Activated CD8-positive, alpha-beta T cell treated with anti-CD3 and anti-CD28 coated beads, Interleukin-2, amount 10 ng/mL, durations not matched to agents 7 days and 5 days (primary cell): ENCODE measurements around the gene TTC28. TPM values are rescaled to one million over a fixed set of nuclear protein-coding genes. Genes with fewer than 3 reads are reported as not detected.
"Not testable (repeated sequence)": the region's sequence is repeated elsewhere in the genome, so short reads cannot be mapped to it uniquely, and the experiment has no call there.

Experiments
- ATAC-seq: fragments of 150-1000 bp; cut with Tn5 transposase; one replicate; pipeline ENCODE4 v1.10.0; 2021; ENCODE audit warnings: moderate library complexity
- CTCF ChIA-PET: fragments of 350-600 bp; sonication (Branson Sonifier 250); formaldehyde crosslinking; loops from one replicate; lab custom pipeline; 2021; ENCODE audit warnings: antibody characterized with exemption; lab: Charles Lee
- POLR2A ChIA-PET: fragments of 350-600 bp; sonication (Branson Sonifier 250); formaldehyde crosslinking; loops from one replicate; lab custom pipeline; 2021; ENCODE audit warnings: antibody characterized with exemption; lab: Charles Lee
- DNase-seq: peaks from one replicate; pipeline ENCODE4 v3.0.0-alpha.2; 2020
- H3K27ac Mint-ChIP-seq: one replicate; pipeline ENCODE4 v1.8.0; 2021; ENCODE audit warnings: mild to moderate bottlenecking, mixed read lengths
- H3K27me3 Mint-ChIP-seq: one replicate; pipeline ENCODE4 v1.8.0; 2021; ENCODE audit warnings: low read depth, mixed read lengths
- H3K36me3 Mint-ChIP-seq: one replicate; pipeline ENCODE4 v1.8.0; 2021; ENCODE audit warnings: low read depth, mixed read lengths
- H3K4me1 Mint-ChIP-seq: one replicate; pipeline ENCODE4 v1.8.0; 2021; ENCODE audit warnings: low read depth, mixed read lengths
- H3K4me3 Mint-ChIP-seq: one replicate; pipeline ENCODE4 v1.8.0; 2021; ENCODE audit warnings: mild to moderate bottlenecking, mixed read lengths
- H3K9me3 Mint-ChIP-seq: one replicate; pipeline ENCODE4 v1.8.0; 2022; ENCODE audit warnings: mixed read lengths; ENCODE audit not compliant: insufficient read depth
- total RNA-seq, 2 experiments: library from RNA; stranded (reverse); gene quantifications; one replicate each; pipeline ENCODE4 v1.2.3, GENCODE V29; 2021

The TTC28 gene
- total RNA-seq, 2 experiments from 2014 or later = 0.18 to 0.23 TPM

GRCh38 chr22:28097627-28098026 lies 582.0 kb downstream of the TTC28 start:
- ATAC-seq = no peak
- H3K36me3 Mint-ChIP-seq = no peaks in the 10 kb centered on the region
- no peaks in the 10 kb centered on the region for H3K9me3 Mint-ChIP-seq

GRCh38 chr22:28096161-28096560 lies 583.5 kb downstream of the TTC28 start:
- H3K9me3 Mint-ChIP-seq = no peaks in the 10 kb centered on the region
- ATAC-seq = no peak
- no peaks in the 10 kb centered on the region for H3K4me1 Mint-ChIP-seq
- POLR2A ChIA-PET = no interaction called here
- H3K4me3 Mint-ChIP-seq = no peak overlapping the region
- no peaks in the 10 kb centered on the region for H3K27me3 Mint-ChIP-seq
- H3K27ac Mint-ChIP-seq = no peak overlapping the region
- no peaks in the 10 kb centered on the region for H3K36me3 Mint-ChIP-seq
- no peak for DNase-seq
- CTCF ChIA-PET = no interaction called here

More at GRCh38 chr22:28097627-28098026, 582.0 kb downstream of the TTC28 start:
- H3K4me3 Mint-ChIP-seq = no peak overlapping the region
- no peaks in the 10 kb centered on the region for H3K27me3 Mint-ChIP-seq
- H3K4me1 Mint-ChIP-seq = no peaks in the 10 kb centered on the region
- CTCF ChIA-PET = no interaction called here
- DNase-seq = no peak
- POLR2A ChIA-PET = no interaction called here
- H3K27ac Mint-ChIP-seq = no peak overlapping the region

GRCh38 chr22:28095316-28096095 lies 584.1 kb downstream of the TTC28 start:
- Mint-ChIP-seq H3K27me3 (no peaks in the 10 kb centered on the region), H3K4me1 (no peaks in the 10 kb centered on the region), H3K36me3 (no peaks in the 10 kb centered on the region), H3K27ac (no peak overlapping the region), H3K9me3 (no peaks in the 10 kb centered on the region), H3K4me3 (no peak overlapping the region)
- DNase-seq (no peak), ATAC-seq (no peak)
- POLR2A ChIA-PET = no interaction called here
- CTCF ChIA-PET = interaction anchor here (0.6 kb wide), 1 partner anchor 93 kb away, joined by 3 read pairs; no protein-coding TSS in a partner anchor

- Mint-ChIP-seq H3K27ac (no peak overlapping the region), H3K4me1 (no peaks in the 10 kb centered on the region), H3K9me3 (no peaks in the 10 kb centered on the region), H3K27me3 (no peaks in the 10 kb centered on the region), H3K4me3 (no peak overlapping the region), H3K36me3 (no peaks in the 10 kb centered on the region)
- ATAC-seq = no peak
- POLR2A ChIA-PET = no interaction called here
- CTCF ChIA-PET = interaction anchor here (0.6 kb wide), 1 partner anchor 93 kb away, joined by 3 read pairs; no protein-coding TSS in a partner anchor
- no peak for DNase-seq
These were observed 584.9 kb downstream of the TTC28 start for GRCh38 chr22:28094771-28095170.

GRCh38 chr22:28093711-28094110 lies 585.9 kb downstream of the TTC28 start:
- Mint-ChIP-seq H3K9me3 (no peaks in the 10 kb centered on the region), H3K27ac (no peak overlapping the region), H3K36me3 (no peaks in the 10 kb centered on the region), H3K27me3 (no peaks in the 10 kb centered on the region), H3K4me3 (no peak overlapping the region), H3K4me1 (no peaks in the 10 kb centered on the region)
- no peak for ATAC-seq
- ChIA-PET POLR2A (no interaction called here), CTCF (no interaction called here)
- no peak for DNase-seq

- Mint-ChIP-seq H3K36me3 (no peaks in the 10 kb centered on the region), H3K9me3 (no peaks in the 10 kb centered on the region), H3K4me1 (no peaks in the 10 kb centered on the region), H3K4me3 (no peak overlapping the region), H3K27me3 (no peaks in the 10 kb centered on the region), H3K27ac (no peak overlapping the region)
- ChIA-PET POLR2A (no interaction called here), CTCF (no interaction called here)
- no peak for DNase-seq
- no peak for ATAC-seq
These were observed 588.2 kb downstream of the TTC28 start for GRCh38 chr22:28091486-28091885.

GRCh38 chr22:28089541-28089940 lies 590.1 kb downstream of the TTC28 start:
- H3K27me3 Mint-ChIP-seq, DNase-seq, POLR2A ChIA-PET, H3K4me1 Mint-ChIP-seq, H3K9me3 Mint-ChIP-seq, ATAC-seq, H3K4me3 Mint-ChIP-seq, H3K27ac Mint-ChIP-seq, H3K36me3 Mint-ChIP-seq, CTCF ChIA-PET: not testable (repeated sequence)

GRCh38 chr22:28077166-28077565 lies 602.5 kb downstream of the TTC28 start:
- ChIA-PET CTCF (interaction anchor here (0.6 to 1.5 kb wide), 2 partner anchors 197 to 436 kb away, joined by 3 read pairs; no protein-coding TSS in a partner anchor), POLR2A (no interaction called here)
- ATAC-seq (no peak), DNase-seq (no peak)
- no peaks in the 10 kb centered on the region for H3K27me3 Mint-ChIP-seq
- no peaks in the 10 kb centered on the region for H3K4me1 Mint-ChIP-seq
- no peaks in the 10 kb centered on the region for H3K9me3 Mint-ChIP-seq
- H3K36me3 Mint-ChIP-seq = no peaks in the 10 kb centered on the region
- H3K4me3 Mint-ChIP-seq = no peak overlapping the region
- no peak overlapping the region for H3K27ac Mint-ChIP-seq

- no peaks in the 10 kb centered on the region for H3K4me1 Mint-ChIP-seq
- H3K9me3 Mint-ChIP-seq = no peaks in the 10 kb centered on the region
- ChIA-PET POLR2A (no interaction called here), CTCF (no interaction called here)
- no peak for ATAC-seq
- no peak for DNase-seq
- H3K27ac Mint-ChIP-seq = no peak overlapping the region
- no peak overlapping the region for H3K4me3 Mint-ChIP-seq
- no peaks in the 10 kb centered on the region for H3K36me3 Mint-ChIP-seq
- H3K27me3 Mint-ChIP-seq = no peaks in the 10 kb centered on the region
These were observed 604.2 kb downstream of the TTC28 start for GRCh38 chr22:28075358-28075981.

GRCh38 chr22:28074526-28074925 lies 605.1 kb downstream of the TTC28 start:
- no peak for DNase-seq
- Mint-ChIP-seq H3K27ac (no peak overlapping the region), H3K36me3 (no peaks in the 10 kb centered on the region), H3K9me3 (no peaks in the 10 kb centered on the region), H3K27me3 (no peaks in the 10 kb centered on the region), H3K4me3 (no peak overlapping the region), H3K4me1 (no peaks in the 10 kb centered on the region)
- ATAC-seq = no peak
- CTCF ChIA-PET = no interaction called here
- POLR2A ChIA-PET = no interaction called here

- DNase-seq (no peak), ATAC-seq (no peak)
- H3K27ac Mint-ChIP-seq = no peak overlapping the region
- no peaks in the 10 kb centered on the region for H3K36me3 Mint-ChIP-seq
- H3K9me3 Mint-ChIP-seq = no peaks in the 10 kb centered on the region
- ChIA-PET CTCF (no interaction called here), POLR2A (no interaction called here)
- H3K4me1 Mint-ChIP-seq = no peaks in the 10 kb centered on the region
- H3K27me3 Mint-ChIP-seq = no peaks in the 10 kb centered on the region
- no peak overlapping the region for H3K4me3 Mint-ChIP-seq
These were observed 607.6 kb downstream of the TTC28 start for GRCh38 chr22:28072066-28072465.

GRCh38 chr22:28068826-28069225 lies 610.8 kb downstream of the TTC28 start:
- ChIA-PET POLR2A (no interaction called here), CTCF (no interaction called here)
- Mint-ChIP-seq H3K36me3 (no peaks in the 10 kb centered on the region), H3K9me3 (no peaks in the 10 kb centered on the region), H3K27me3 (no peaks in the 10 kb centered on the region), H3K4me1 (no peaks in the 10 kb centered on the region), H3K27ac (no peak overlapping the region), H3K4me3 (no peak overlapping the region)
- ATAC-seq (no peak), DNase-seq (no peak)
